Stimulated activated CD8-positive, alpha-beta memory T cell treated with anti-CD3 and anti-CD28 coated beads, Interleukin-12 subunit alpha, Interleukin-12 subunit beta, amount 100 ng/mL, for 24 hours (primary cell): ENCODE measurements around the gene ZNF638.
"Not testable (repeated sequence)": the region's sequence is repeated elsewhere in the genome, so short reads cannot be mapped to it uniquely, and the experiment has no call there.

Experiments used
- DNase-seq: peaks from one replicate; pipeline ENCODE4 v3.0.0-alpha.2; 2020; ENCODE audit errors: extremely low read depth

The ZNF638 gene

GRCh38 chr2:71331581-71332434, at the start of gene ZNF638:
TSS of gene ZNF638 (plus strand) at chr2:71331782. CDS start at chr2:71348955, 17,173 bp downstream.
- peak; percentile 86 for DNase-seq

GRCh38 chr2:71281950-71282349, 49.6 kb upstream of the ZNF638 start:
- DNase-seq = no peak

GRCh38 chr2:71282493-71282892, 49.1 kb upstream of the ZNF638 start:
- no peak for DNase-seq

GRCh38 chr2:71283131-71283530, 48.5 kb upstream of the ZNF638 start:
- no peak for DNase-seq

- DNase-seq = no peak
Measured at GRCh38 chr2:71285706-71286105, 45.9 kb upstream of the ZNF638 start.

GRCh38 chr2:71291398-71291797, 40.2 kb upstream of the ZNF638 start:
- DNase-seq = no peak

GRCh38 chr2:71292159-71292558, 39.4 kb upstream of the ZNF638 start:
- DNase-seq = no peak

- no peak for DNase-seq
Measured at GRCh38 chr2:71298914-71299313, 32.7 kb upstream of the ZNF638 start.

GRCh38 chr2:71299507-71299906, 32.1 kb upstream of the ZNF638 start:
- DNase-seq = no peak

- no peak for DNase-seq
Measured at GRCh38 chr2:71303849-71304248, 27.7 kb upstream of the ZNF638 start.

GRCh38 chr2:71306762-71307161, 24.8 kb upstream of the ZNF638 start:
- no peak for DNase-seq

- no peak for DNase-seq
Measured at GRCh38 chr2:71313016-71313766, 18.4 kb upstream of the ZNF638 start.

- DNase-seq = no peak
Measured at GRCh38 chr2:71317060-71317459, 14.5 kb upstream of the ZNF638 start.

- DNase-seq = not testable (repeated sequence)
Measured at GRCh38 chr2:71317900-71318299, 13.7 kb upstream of the ZNF638 start.

- no peak for DNase-seq
Measured at GRCh38 chr2:71323386-71323785, 8.2 kb upstream of the ZNF638 start.

GRCh38 chr2:71326968-71327367, 4.6 kb upstream of the ZNF638 start:
- no peak for DNase-seq

- DNase-seq = no peak
Measured at GRCh38 chr2:71327916-71328315, 3.7 kb upstream of the ZNF638 start.

GRCh38 chr2:71330155-71330554, 1.4 kb upstream of the ZNF638 start:
- no peak for DNase-seq

GRCh38 chr2:71330585-71331330, 824 bp upstream of the ZNF638 start:
- no peak for DNase-seq

- not testable (repeated sequence) for DNase-seq
Measured at GRCh38 chr2:71331331-71331580, 326 bp upstream of the ZNF638 start.

- no peak for DNase-seq
Measured at GRCh38 chr2:71332435-71332796, 834 bp downstream of the ZNF638 start.

- DNase-seq = no peak
Measured at GRCh38 chr2:71333619-71334018, 2.0 kb downstream of the ZNF638 start.

- no peak for DNase-seq
Measured at GRCh38 chr2:71336384-71336783, 4.8 kb downstream of the ZNF638 start.
